SK-N-SH (cell line): ENCODE data around the gene HOTAIR. TPM values are rescaled to one million over a fixed set of nuclear protein-coding genes. Genes with fewer than 3 reads are reported as not detected.

Source experiments
- CTCF ChIA-PET: fragments of 300-600, 350-600 bp; formaldehyde crosslinking; extraction: SDS; loops from one replicate; lab custom pipeline; 2021; lab: Yijun Ruan, JAX
- POLR2A ChIA-PET: fragments of 350-600 bp; sonication (Branson Sonifier 250); formaldehyde crosslinking; extraction: SDS; loops from one replicate; lab custom pipeline; 2020; ENCODE audit warnings: antibody characterized with exemption, inconsistent platforms; lab: Yijun Ruan, JAX
- DNase-seq: peaks from one replicate; pipeline ENCODE4 v3.0.0; 2012
- H2AFZ ChIP-seq: fragments of 200-600 bp; sonication (generic); 2 replicates; pipeline ENCODE4 v1.8.1; 2016; ENCODE audit warnings: antibody characterized with exemption, mild to moderate bottlenecking, low read depth
- H3F3A ChIP-seq: fragments of 200-600 bp; sonication (generic); replicated peaks from 2 replicates; pipeline ENCODE3; 2016; ENCODE audit warnings: antibody characterized with exemption, mild to moderate bottlenecking; ENCODE audit not compliant: insufficient read depth
- H3K27ac ChIP-seq, 2 experiments: fragments of 200-500 bp in 1 of 2; fragments of 200-600 bp in 1 of 2; sonication (Bioruptor generic) in 1 of 2; sonication (generic), shearing (Covaris generic) in 1 of 2; 2 replicates each; pipeline versions ENCODE4 v1.5.1 to v1.6.1; 2014 to 2016; ENCODE audit warnings: low read depth in 2 of 2, inconsistent platforms in 1 of 2, low read length in 1 of 2, mild to moderate bottlenecking in 1 of 2, mixed read lengths in 1 of 2
- H3K27me3 ChIP-seq: fragments of 200-600 bp; sonication (generic), shearing (Covaris generic); 2 replicates; pipeline ENCODE4 v1.6.1; 2016; ENCODE audit warnings: mixed run types; ENCODE audit not compliant: insufficient read depth
- H3K36me3 ChIP-seq, 2 experiments: fragments of 200-500 bp in 1 of 2; fragments of 200-600 bp in 1 of 2; sonication (Bioruptor generic) in 1 of 2; sonication (generic) in 1 of 2; replicated peaks in 1 of 2; 2 replicates each; pipeline versions ENCODE3 to v1.5.1; 2014 to 2016; ENCODE audit warnings: low read length in 1 of 2, mild to moderate bottlenecking in 1 of 2; ENCODE audit not compliant: insufficient read depth in 2 of 2, control insufficient read depth in 1 of 2
- H3K4me1 ChIP-seq, 2 experiments: fragments of 200-500 bp in 1 of 2; fragments of 200-600 bp in 1 of 2; sonication (Bioruptor generic) in 1 of 2; sonication (generic), shearing (Covaris generic) in 1 of 2; 2 replicates each; pipeline versions ENCODE4 v1.5.1 to v1.6.1; 2014 to 2016; ENCODE audit warnings: low read depth in 1 of 2, low read length in 1 of 2, mixed run types in 1 of 2; ENCODE audit not compliant: insufficient read depth in 2 of 2, control insufficient read depth in 1 of 2
- H3K4me2 ChIP-seq: fragments of 200-600 bp; sonication (generic), shearing (Covaris generic); 2 replicates; pipeline ENCODE4 v1.6.1; 2017; ENCODE audit warnings: mixed run types
- H3K4me3 ChIP-seq, 2 experiments: fragments of 200-500 bp in 1 of 2; fragments of 200-600 bp in 1 of 2; sonication (Bioruptor generic) in 1 of 2; sonication (generic), shearing (Covaris generic) in 1 of 2; 2 replicates each; pipeline versions ENCODE4 v1.5.1 to v1.8.1; 2014 to 2016; ENCODE audit warnings: low read depth in 2 of 2, inconsistent platforms in 1 of 2, low read length in 1 of 2, mild to moderate bottlenecking in 1 of 2, mixed read lengths in 1 of 2, moderate library complexity in 1 of 2
- H3K79me2 ChIP-seq: fragments of 200-600 bp; sonication (generic); 2 replicates; pipeline ENCODE4 v1.8.1; 2017; ENCODE audit warnings: mild to moderate bottlenecking; ENCODE audit not compliant: insufficient read depth
- H3K9ac ChIP-seq: fragments of 200-600 bp; sonication (generic); 2 replicates; pipeline ENCODE4 v1.6.1; 2017; ENCODE audit warnings: mixed run types
- H3K9me2 ChIP-seq: fragments of 200-600 bp; sonication (generic); 2 replicates; pipeline ENCODE4 v1.6.1; 2017; ENCODE audit warnings: mixed run types
- H3K9me3 ChIP-seq: fragments of 200-600 bp; sonication (generic); 2 replicates; pipeline ENCODE4 v1.6.1; 2017; ENCODE audit warnings: mixed run types, mild to moderate bottlenecking, moderate library complexity
- H4K20me1 ChIP-seq: fragments of 200-600 bp; sonication (generic); 2 replicates; pipeline ENCODE4 v1.6.1; 2017; ENCODE audit warnings: mild to moderate bottlenecking, mixed run types; ENCODE audit not compliant: insufficient read depth
- CHD2 ChIP-seq: fragments of 150-350 bp; IDR thresholded peaks from 2 replicates; pipeline ENCODE4 v1.6.1; 2018; ENCODE audit warnings: low read length; ENCODE audit not compliant: partially characterized antibody
- EP300 ChIP-seq, 2 experiments: IDR thresholded peaks; 2 replicates each; pipeline versions ENCODE4 v1.4.0 to v1.6.1; 2012; ENCODE audit warnings: borderline replicate concordance in 1 of 2, low read depth in 1 of 2, low read length in 1 of 2
- FOSL2 ChIP-seq: IDR thresholded peaks from 2 replicates; pipeline ENCODE4 v1.4.0; 2012; ENCODE audit warnings: low read depth, mild to moderate bottlenecking, moderate library complexity, borderline replicate concordance
- GABPA ChIP-seq: IDR thresholded peaks from 2 replicates; pipeline ENCODE4 v1.4.0; 2012; ENCODE audit warnings: low read depth, mild to moderate bottlenecking
- JUND ChIP-seq: IDR thresholded peaks from 2 replicates; pipeline ENCODE4 v1.4.0; 2012
- MAX ChIP-seq: IDR thresholded peaks from 2 replicates; pipeline ENCODE4 v1.4.0; 2012; ENCODE audit warnings: low read depth
- MEF2A ChIP-seq: IDR thresholded peaks from 2 replicates; pipeline ENCODE4 v1.4.0; 2012; ENCODE audit warnings: low read depth, borderline replicate concordance
- RAD21 ChIP-seq: IDR thresholded peaks from 2 replicates; pipeline ENCODE4 v1.6.1; 2012; ENCODE audit warnings: mild to moderate bottlenecking, low read length
- RFX5 ChIP-seq: IDR thresholded peaks from 2 replicates; pipeline ENCODE4 v1.6.1; 2012; ENCODE audit warnings: mild to moderate bottlenecking, improper control_type of control experiment, low read length
- SIN3A ChIP-seq: IDR thresholded peaks from 2 replicates; pipeline ENCODE4 v1.6.1; 2012; ENCODE audit warnings: low read depth, mild to moderate bottlenecking, low read length, moderate library complexity, borderline replicate concordance
- SMC3 ChIP-seq: IDR thresholded peaks from 2 replicates; pipeline ENCODE4 v1.6.1; 2012; ENCODE audit warnings: low read depth, low read length, improper control_type of control experiment
- TAF1 ChIP-seq: IDR thresholded peaks from 2 replicates; pipeline ENCODE4 v1.6.1; 2012; ENCODE audit warnings: low read depth, mild to moderate bottlenecking, low read length, moderate library complexity, borderline replicate concordance
- TCF12 ChIP-seq: IDR thresholded peaks from 2 replicates; pipeline ENCODE4 v1.4.0; 2012
- TEAD4 ChIP-seq: IDR thresholded peaks from 2 replicates; pipeline ENCODE4 v1.4.0; 2012; ENCODE audit warnings: mild to moderate bottlenecking, borderline replicate concordance; ENCODE audit not compliant: insufficient read depth
- USF2 ChIP-seq: fragments of 150-350 bp; IDR thresholded peaks from 2 replicates; pipeline ENCODE4 v1.6.1; 2017; ENCODE audit warnings: antibody characterized with exemption, low read length, low read depth, borderline replicate concordance
- ZBTB33 ChIP-seq: IDR thresholded peaks from 2 replicates; pipeline ENCODE4 v1.4.0; 2012; ENCODE audit warnings: low read depth, borderline replicate concordance
- WGBS: methylation state at CpG from one replicate; pipeline ENCODE4 v1.1.6; 2017; ENCODE audit warnings: low lambda C conversion rate; 5-methylcytosine and 5-hydroxymethylcytosine counted together
- polyA plus RNA-seq, 3 experiments: library from polyadenylated mRNA; depleted of rRNA; stranded (reverse); fragments of >200 nt; gene quantifications; 2 replicates each; pipeline ENCODE4 v1.2.3, GENCODE V29; 2012

HOTAIR gene
- polyA plus RNA-seq, 1 of the 3 experiments (the other 2 are of a cell fraction): not detected

GRCh38 chr12:53958128-53958527, 16.6 kb downstream of the HOTAIR start:
- TF ChIP-seq JUND: no peak
- TF ChIP-seq SIN3A: no peak
- no peak for TF ChIP-seq SMC3
- TF ChIP-seq RAD21: no peak
- no peak for TF ChIP-seq CHD2
- no peak for TF ChIP-seq ZBTB33
- no peak for TF ChIP-seq USF2
- no peak for TF ChIP-seq EP300 (IDR thresholded peaks at IDR 0.05; ENCODE audit: borderline replicate concordance in 1 of 2, low read depth in 1 of 2, low read length in 1 of 2)
- TF ChIP-seq TCF12: no peak
- no peak for TF ChIP-seq GABPA
- no peak for TF ChIP-seq TAF1
- TF ChIP-seq FOSL2: no peak
- no peak for TF ChIP-seq MEF2A
- TF ChIP-seq TEAD4: no peak
- TF ChIP-seq RFX5: no peak
- no peak for TF ChIP-seq MAX
- ChIA-PET CTCF (interaction anchor here (0.8 to 1.1 kb wide), 4 partner anchors 27 to 395 kb away, joined by 3 to 4 read pairs (median 3); partner anchors contain the start of gene HOXC10), POLR2A (no interaction called here)
- Histone ChIP-seq H4K20me1 (peaks cover 6% of the 10 kb centered on the region; the same call in 1 of the 2 replicates), H3K4me3 (no peak overlapping the region), H3K27ac (no peak overlapping the region), H3F3A (no peaks in the 10 kb centered on the region), H3K9me3 (no peaks in the 10 kb centered on the region), H3K79me2 (no peaks in the 10 kb centered on the region), H3K36me3 (no peaks in the 10 kb centered on the region), H2AFZ (no peak overlapping the region), H3K9ac (no peak overlapping the region), H3K27me3 (peaks cover 98% of the 10 kb centered on the region), H3K4me1 (no peaks in the 10 kb centered on the region), H3K9me2 (no peaks in the 10 kb centered on the region), H3K4me2 (no peak overlapping the region)
- 32% methylated on average over 3 of the region's 3 CpGs for WGBS
- no peak for DNase-seq
